Vagina (tissue), 2 donors: Measurements from ENCODE around the gene WDR38. TPM values are rescaled to one million over a fixed set of nuclear protein-coding genes. Genes with fewer than 3 reads are reported as not detected.

Source experiments
- DNase-seq, 2 donors: peaks; one replicate each; pipeline ENCODE4 v3.0.0-alpha.2; 2017; ENCODE audit errors: extremely low spot score in 2 of 2
- H3K27ac ChIP-seq: fragments of 200-600 bp; sonication (generic); one replicate; pipeline ENCODE4 v1.5.1; 2019
- H3K27me3 ChIP-seq: fragments of 200-600 bp; sonication (generic); one replicate; pipeline ENCODE4 v1.5.1; 2019
- H3K36me3 ChIP-seq, 2 donors: fragments of 200-600 bp; sonication (generic); one replicate each; pipeline ENCODE4 v1.5.1; 2017 to 2019
- H3K4me1 ChIP-seq: fragments of 200-600 bp; sonication (generic); one replicate; pipeline ENCODE4 v1.5.1; 2019
- H3K4me3 ChIP-seq, 2 donors: fragments of 200-600 bp; sonication (generic); 1 replicate in 1 of 2; 2 replicates in 1 of 2; pipeline ENCODE4 v1.5.1; 2016 to 2019
- H3K9me3 ChIP-seq: fragments of 200-600 bp; sonication (generic); one replicate; pipeline ENCODE4 v1.5.1; 2019
- POLR2A ChIP-seq, 2 donors: fragments of 450-650 bp; IDR thresholded peaks; one replicate each; pipeline ENCODE4 v1.6.1; 2017; ENCODE audit warnings: antibody characterized with exemption in 2 of 2, mild to moderate bottlenecking in 2 of 2, moderate library complexity in 2 of 2
- POLR2AphosphoS5 ChIP-seq, 2 donors: sonication (generic); formaldehyde crosslinking; IDR thresholded peaks; one replicate each; pipeline ENCODE4 v1.9.0; 2017; ENCODE audit warnings: antibody characterized with exemption in 2 of 2, mild to moderate bottlenecking in 2 of 2, low read depth in 1 of 2; ENCODE audit not compliant: insufficient read depth in 1 of 2
- intact Hi-C: fragments of 100-400 bp; cut with DNase I; formaldehyde crosslinking; loops from one replicate; pipeline ENCODE4 v1.15.1; 2023
- total RNA-seq: library from RNA; depleted of rRNA; stranded (reverse); fragments of >200 nt; gene quantifications from one replicate; pipeline ENCODE4 v1.2.3, GENCODE V29; 2016
- TF ChIP-seq, protein P1 (sequence below), 3 experiments: fragments of 450-650 bp in 2 of 3; fragments of 200-600 bp in 1 of 3; sonication (generic) in 1 of 3; IDR thresholded peaks; one replicate each; pipeline ENCODE4 v1.5.1; 2017 to 2019; ENCODE audit warnings: antibody characterized with exemption in 3 of 3, mild to moderate bottlenecking in 2 of 3, moderate library complexity in 2 of 3

Gene WDR38
- total RNA-seq, 1 donor from 2014 or later: not detected

- intact Hi-C loops: no loop called here
- Histone ChIP-seq H3K27ac (no peak overlapping the region), H3K36me3 (peaks cover 0 to 67% of the 10 kb centered on the region in 2 donors), H3K4me1 (no peaks in the 10 kb centered on the region), H3K9me3 (no peaks in the 10 kb centered on the region), H3K4me3 (no peak overlapping the region), H3K27me3 (no peaks in the 10 kb centered on the region)
- no peak for DNase-seq
- TF ChIP-seq POLR2A (IDR thresholded peaks at IDR 0.05) (no peak), POLR2AphosphoS5 (IDR thresholded peaks at IDR 0.05; ENCODE audit: insufficient read depth in 1 of 2, low read depth in 1 of 2) (no peak)
- TF ChIP-seq, protein P1, sequence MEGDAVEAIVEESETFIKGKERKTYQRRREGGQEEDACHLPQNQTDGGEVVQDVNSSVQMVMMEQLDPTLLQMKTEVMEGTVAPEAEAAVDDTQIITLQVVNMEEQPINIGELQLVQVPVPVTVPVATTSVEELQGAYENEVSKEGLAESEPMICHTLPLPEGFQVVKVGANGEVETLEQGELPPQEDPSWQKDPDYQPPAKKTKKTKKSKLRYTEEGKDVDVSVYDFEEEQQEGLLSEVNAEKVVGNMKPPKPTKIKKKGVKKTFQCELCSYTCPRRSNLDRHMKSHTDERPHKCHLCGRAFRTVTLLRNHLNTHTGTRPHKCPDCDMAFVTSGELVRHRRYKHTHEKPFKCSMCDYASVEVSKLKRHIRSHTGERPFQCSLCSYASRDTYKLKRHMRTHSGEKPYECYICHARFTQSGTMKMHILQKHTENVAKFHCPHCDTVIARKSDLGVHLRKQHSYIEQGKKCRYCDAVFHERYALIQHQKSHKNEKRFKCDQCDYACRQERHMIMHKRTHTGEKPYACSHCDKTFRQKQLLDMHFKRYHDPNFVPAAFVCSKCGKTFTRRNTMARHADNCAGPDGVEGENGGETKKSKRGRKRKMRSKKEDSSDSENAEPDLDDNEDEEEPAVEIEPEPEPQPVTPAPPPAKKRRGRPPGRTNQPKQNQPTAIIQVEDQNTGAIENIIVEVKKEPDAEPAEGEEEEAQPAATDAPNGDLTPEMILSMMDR (IDR thresholded peaks at IDR 0.05): no peak
Observed at GRCh38 chr9:124884376-124884775, 31.1 kb downstream of the WDR38 start.

DNA sequence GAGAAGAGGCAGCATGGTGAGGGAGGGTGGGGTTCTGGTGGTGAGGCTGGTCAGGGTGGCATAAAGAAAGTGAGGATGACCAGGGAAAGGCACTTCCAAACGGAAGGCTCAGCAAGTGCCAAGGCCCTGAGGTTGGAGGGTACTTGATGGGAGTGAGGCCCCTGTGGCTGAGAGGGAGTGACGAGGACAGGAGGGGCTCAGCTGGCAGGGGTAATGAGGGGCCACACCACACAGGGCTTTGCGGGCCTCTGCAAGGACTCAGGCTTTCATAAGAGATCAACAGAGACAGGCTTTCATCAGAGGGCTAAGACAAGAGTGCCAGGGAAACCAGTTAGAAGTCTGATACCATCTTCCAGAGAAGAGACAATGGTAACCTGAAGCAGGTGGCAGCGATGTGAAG is 32.3 kb downstream of the WDR38 start:
- Histone ChIP-seq H3K27ac (no peak overlapping the region), H3K27me3 (no peaks in the 10 kb centered on the region), H3K4me1 (no peaks in the 10 kb centered on the region), H3K4me3 (no peak overlapping the region), H3K9me3 (no peaks in the 10 kb centered on the region), H3K36me3 (peaks cover 0 to 73% of the 10 kb centered on the region in 2 donors)
- DNase-seq: no peak
- intact Hi-C loops: no loop called here
- TF ChIP-seq POLR2AphosphoS5 (IDR thresholded peaks at IDR 0.05; ENCODE audit: insufficient read depth in 1 of 2, low read depth in 1 of 2): no peak
- TF ChIP-seq POLR2A (IDR thresholded peaks at IDR 0.05): no peak
- TF ChIP-seq, protein P1 (IDR thresholded peaks at IDR 0.05): no peak

DNA sequence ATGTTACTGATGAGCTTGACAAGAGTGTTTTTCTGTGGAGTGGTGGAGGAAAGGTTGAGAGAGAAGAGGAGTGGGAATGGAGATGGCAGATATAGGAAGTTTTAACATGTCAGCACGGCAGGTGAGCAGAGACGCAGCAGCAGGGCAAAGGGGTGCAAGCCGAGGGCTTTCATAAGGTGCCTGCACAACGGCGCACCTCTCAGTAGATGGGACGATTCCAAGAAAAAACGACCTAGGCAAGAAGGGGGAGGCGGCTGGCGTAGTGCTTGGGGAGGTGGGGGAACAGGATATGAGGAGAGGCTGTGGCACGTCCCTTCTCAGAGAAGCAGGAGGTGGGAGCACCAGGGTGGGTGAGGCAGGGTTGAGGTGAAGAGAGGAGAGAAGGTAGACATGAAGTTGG is 33.2 kb downstream of the WDR38 start:
- Histone ChIP-seq H3K4me1 (no peaks in the 10 kb centered on the region), H3K36me3 (peaks cover 0 to 78% of the 10 kb centered on the region in 2 donors), H3K9me3 (no peaks in the 10 kb centered on the region), H3K4me3 (no peak overlapping the region), H3K27ac (no peak overlapping the region), H3K27me3 (no peaks in the 10 kb centered on the region)
- TF ChIP-seq POLR2A (IDR thresholded peaks at IDR 0.05) (no peak), POLR2AphosphoS5 (IDR thresholded peaks at IDR 0.05; ENCODE audit: insufficient read depth in 1 of 2, low read depth in 1 of 2) (no peak)
- TF ChIP-seq, protein P1 (IDR thresholded peaks at IDR 0.05): no peak
- intact Hi-C loops: no loop called here
- DNase-seq: no peak

DNA sequence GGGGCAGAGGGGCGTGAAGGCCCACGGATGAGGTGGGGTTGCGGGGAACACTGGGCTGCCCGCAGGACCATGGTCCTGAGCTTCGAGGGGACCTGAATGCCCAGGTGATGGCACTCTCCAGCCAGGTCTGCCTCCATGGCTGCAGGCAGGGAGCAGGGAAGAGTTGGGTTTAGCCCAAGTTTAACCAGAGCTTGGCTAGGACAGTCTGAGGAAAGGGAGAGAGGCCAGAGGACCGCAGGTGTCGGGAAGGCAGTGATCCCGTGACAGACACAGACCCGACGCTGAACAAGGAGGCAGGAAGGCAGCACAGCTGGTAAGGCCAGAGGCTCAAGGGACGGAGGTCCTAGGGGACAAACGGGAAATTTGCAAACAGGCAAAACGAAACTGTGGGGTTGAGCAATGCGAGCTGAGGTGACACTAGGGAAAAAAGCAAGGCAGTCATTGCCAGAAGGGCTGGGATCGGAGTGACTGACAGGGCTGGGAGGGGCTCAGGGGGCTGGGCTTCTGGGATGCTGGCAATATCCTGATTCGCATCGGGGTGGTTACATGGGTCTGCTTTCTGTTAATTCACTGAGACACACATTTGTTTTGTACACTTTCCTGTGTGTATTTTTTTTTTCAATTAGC is 33.7 kb downstream of the WDR38 start:
- no peaks in the 10 kb centered on the region for H3K9me3 ChIP-seq
- intact Hi-C loops: no loop called here
- no peak overlapping the region for H3K4me3 ChIP-seq
- H3K4me1 ChIP-seq: no peaks in the 10 kb centered on the region
- no peaks in the 10 kb centered on the region for H3K27me3 ChIP-seq
- peaks cover 0 to 78% of the 10 kb centered on the region in 2 donors for H3K36me3 ChIP-seq
- H3K27ac ChIP-seq: no peak overlapping the region
- DNase-seq: no peak
- TF ChIP-seq, protein P1 (IDR thresholded peaks at IDR 0.05): no peak
- TF ChIP-seq POLR2AphosphoS5 (IDR thresholded peaks at IDR 0.05; ENCODE audit: insufficient read depth in 1 of 2, low read depth in 1 of 2) (no peak), POLR2A (IDR thresholded peaks at IDR 0.05) (no peak)

DNA sequence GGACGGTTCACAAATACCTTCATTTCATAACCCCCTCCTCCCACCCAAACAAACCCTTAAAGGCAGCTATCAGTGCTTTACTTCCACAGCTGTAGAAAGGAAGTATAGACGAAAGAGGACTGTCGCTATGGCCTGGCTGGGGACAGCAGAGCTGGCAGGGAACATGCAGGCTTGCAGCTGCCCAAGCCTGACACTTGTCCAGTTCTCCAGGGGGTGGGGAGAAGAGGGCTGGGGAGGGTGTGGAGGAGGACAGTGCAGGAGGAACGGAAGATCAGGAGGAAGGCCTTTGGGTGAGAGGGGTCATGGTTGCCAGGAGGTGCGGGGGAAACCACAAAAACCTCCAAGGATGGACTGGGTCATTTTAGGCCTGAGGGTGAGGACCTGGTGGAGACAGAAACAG is 34.6 kb downstream of the WDR38 start:
- peaks cover 0 to 78% of the 10 kb centered on the region in 2 donors for H3K36me3 ChIP-seq

More for the DNA sequence above, 34.6 kb downstream of the WDR38 start:
- Histone ChIP-seq H3K4me1 (no peaks in the 10 kb centered on the region), H3K27me3 (no peaks in the 10 kb centered on the region), H3K4me3 (no peak overlapping the region), H3K27ac (no peak overlapping the region), H3K9me3 (no peaks in the 10 kb centered on the region)
- no peak for DNase-seq
- TF ChIP-seq, protein P1 (IDR thresholded peaks at IDR 0.05): no peak
- TF ChIP-seq POLR2A (IDR thresholded peaks at IDR 0.05) (no peak), POLR2AphosphoS5 (IDR thresholded peaks at IDR 0.05; ENCODE audit: insufficient read depth in 1 of 2, low read depth in 1 of 2) (no peak)
- intact Hi-C loops: no loop called here
